ENCODE data around the gene SIMC1.

DNA sequence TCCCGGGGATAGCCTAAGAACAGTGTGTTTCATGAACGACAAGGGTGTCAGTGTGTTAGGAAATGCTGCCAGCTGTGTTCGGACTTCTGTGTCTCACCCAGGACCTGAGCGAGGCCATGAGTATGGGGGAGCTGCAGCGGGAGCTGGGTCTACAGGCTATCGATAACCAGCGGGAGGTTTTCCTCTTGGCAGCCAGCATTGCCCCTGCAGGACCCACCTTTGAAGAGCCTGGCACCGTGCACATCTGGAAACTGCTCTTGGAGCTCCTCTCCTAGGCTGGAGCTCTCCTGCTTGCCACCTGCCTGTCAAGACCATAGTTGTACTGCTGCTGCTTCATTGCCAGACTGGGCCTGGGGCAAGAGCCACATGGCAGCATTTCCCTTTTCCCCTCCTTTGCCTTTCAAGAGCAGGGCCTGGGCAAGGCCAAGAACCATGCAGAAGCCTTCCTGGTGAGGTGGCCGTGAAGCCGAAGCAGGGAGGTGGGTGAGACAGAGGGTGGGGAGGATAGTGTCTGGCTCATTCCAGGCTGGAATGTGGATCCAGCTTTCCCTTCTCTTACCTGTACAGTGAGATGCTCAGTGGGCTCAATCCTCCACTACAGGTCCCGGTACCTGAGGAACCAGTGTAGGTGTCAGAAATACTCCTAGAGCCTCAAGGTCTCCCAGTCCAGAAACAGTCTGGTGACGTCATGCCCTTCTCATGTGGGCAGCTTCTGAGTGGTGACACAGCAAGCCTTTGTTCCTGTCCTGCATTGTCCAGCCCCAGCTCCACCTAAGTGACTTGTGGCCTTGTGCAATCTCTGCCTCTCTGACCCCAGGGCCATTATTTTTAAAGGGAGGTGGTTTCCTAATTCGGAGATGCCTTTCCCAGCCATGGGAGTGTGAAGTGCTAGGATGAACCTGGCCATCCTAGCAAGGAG, 133.7 kb downstream of the SIMC1 start:
- TF ChIP-seq, protein P1, sequence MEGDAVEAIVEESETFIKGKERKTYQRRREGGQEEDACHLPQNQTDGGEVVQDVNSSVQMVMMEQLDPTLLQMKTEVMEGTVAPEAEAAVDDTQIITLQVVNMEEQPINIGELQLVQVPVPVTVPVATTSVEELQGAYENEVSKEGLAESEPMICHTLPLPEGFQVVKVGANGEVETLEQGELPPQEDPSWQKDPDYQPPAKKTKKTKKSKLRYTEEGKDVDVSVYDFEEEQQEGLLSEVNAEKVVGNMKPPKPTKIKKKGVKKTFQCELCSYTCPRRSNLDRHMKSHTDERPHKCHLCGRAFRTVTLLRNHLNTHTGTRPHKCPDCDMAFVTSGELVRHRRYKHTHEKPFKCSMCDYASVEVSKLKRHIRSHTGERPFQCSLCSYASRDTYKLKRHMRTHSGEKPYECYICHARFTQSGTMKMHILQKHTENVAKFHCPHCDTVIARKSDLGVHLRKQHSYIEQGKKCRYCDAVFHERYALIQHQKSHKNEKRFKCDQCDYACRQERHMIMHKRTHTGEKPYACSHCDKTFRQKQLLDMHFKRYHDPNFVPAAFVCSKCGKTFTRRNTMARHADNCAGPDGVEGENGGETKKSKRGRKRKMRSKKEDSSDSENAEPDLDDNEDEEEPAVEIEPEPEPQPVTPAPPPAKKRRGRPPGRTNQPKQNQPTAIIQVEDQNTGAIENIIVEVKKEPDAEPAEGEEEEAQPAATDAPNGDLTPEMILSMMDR (IDR thresholded peaks at IDR 0.05) = no peak
- TF ChIP-seq EZH2 (IDR thresholded peaks at IDR 0.05; ENCODE audit: borderline replicate concordance, insufficient read depth, low read depth, low read length, poor library complexity, severe bottlenecking) = no peak
